CD4-positive, alpha-beta T cell (primary cell): ENCODE measurements around the gene CDH13. TPM values are rescaled to one million over a fixed set of nuclear protein-coding genes. Genes with fewer than 3 reads are reported as not detected.

ENCODE experiments used
- ATAC-seq: fragments of 200-7000 bp; cut with Tn5 transposase; one replicate; pipeline ENCODE4 v1.10.0; 2022; ENCODE audit warnings: mild to moderate bottlenecking; ENCODE audit not compliant: poor library complexity
- CTCF ChIA-PET: fragments of 350-600 bp; sonication (Branson Sonifier 250); formaldehyde crosslinking; loops from one replicate; lab custom pipeline; 2021; ENCODE audit warnings: antibody characterized with exemption, inconsistent platforms; lab: Charles Lee
- POLR2A ChIA-PET: fragments of 350-600 bp; sonication (Branson Sonifier 250); formaldehyde crosslinking; loops from one replicate; lab custom pipeline; 2021; ENCODE audit warnings: antibody characterized with exemption, inconsistent platforms; lab: Charles Lee
- DNase-seq, 14 experiments: peaks; one replicate each; pipeline ENCODE4 v3.0.0-alpha.2; 2013 to 2020; ENCODE audit warnings: mixed read lengths in 2 of 14
- H3K27ac ChIP-seq, 2 donors: one replicate each; pipeline versions ENCODE4 v1.5.1 to v1.7.0; 2013; ENCODE audit warnings: low read length in 2 of 2, low read depth in 1 of 2, mild to moderate bottlenecking in 1 of 2
- H3K27me3 ChIP-seq, 2 experiments: 1 replicate in 1 of 2; 2 replicates in 1 of 2; pipeline versions ENCODE4 v1.6.1 to v1.7.0; 2013; ENCODE audit warnings: low read length in 2 of 2, control low read depth in 1 of 2, mild to moderate bottlenecking in 1 of 2, moderate library complexity in 1 of 2; ENCODE audit not compliant: insufficient read depth in 2 of 2, control insufficient read depth in 1 of 2
- H3K36me3 ChIP-seq: one replicate; pipeline ENCODE4 v1.6.1; 2013; ENCODE audit warnings: low read length, control low read depth; ENCODE audit not compliant: insufficient read depth
- H3K4me1 ChIP-seq: one replicate; pipeline ENCODE4 v1.6.1; 2013; ENCODE audit warnings: low read length, control low read depth; ENCODE audit not compliant: insufficient read depth
- H3K4me3 ChIP-seq: one replicate; pipeline ENCODE4 v1.5.1; 2013; ENCODE audit warnings: mild to moderate bottlenecking, low read length, moderate library complexity
- H3K9me3 ChIP-seq, 2 experiments: 1 replicate in 1 of 2; 2 replicates in 1 of 2; pipeline versions ENCODE4 v1.6.1 to v1.7.0; 2013; ENCODE audit warnings: low read length in 2 of 2, mild to moderate bottlenecking in 2 of 2, control low read depth in 1 of 2, moderate library complexity in 1 of 2; ENCODE audit not compliant: control insufficient read depth in 1 of 2, insufficient read depth in 1 of 2
- H3K27ac Mint-ChIP-seq: one replicate; pipeline ENCODE4 v1.8.0; 2020; ENCODE audit warnings: mixed read lengths
- H3K27me3 Mint-ChIP-seq: one replicate; pipeline ENCODE4 v1.8.0; 2021; ENCODE audit warnings: mixed read lengths
- H3K36me3 Mint-ChIP-seq: one replicate; pipeline ENCODE4 v1.8.0; 2021; ENCODE audit warnings: low read depth, mixed read lengths
- H3K4me1 Mint-ChIP-seq: one replicate; pipeline ENCODE4 v1.8.0; 2021; ENCODE audit warnings: low read depth, mixed read lengths
- H3K4me3 Mint-ChIP-seq: one replicate; pipeline ENCODE4 v1.8.0; 2020; ENCODE audit warnings: mild to moderate bottlenecking, mixed read lengths
- H3K9me3 Mint-ChIP-seq: one replicate; pipeline ENCODE4 v1.8.0; 2020; ENCODE audit warnings: mixed read lengths
- intact Hi-C, 2 experiments: fragments of 100-400 bp; cut with DNase I in 1 of 2; cut with micrococcal nuclease in 1 of 2; formaldehyde crosslinking; loops; one replicate each; pipeline versions ENCODE4 v1.15.1 to v1.9.0; 2023 to 2025; cut with DNase I, micrococcal nuclease
- total RNA-seq, 174 experiments: library from RNA in 2 of 174; stranded (reverse) in 2 of 174; gene quantifications; one replicate each; pipeline ENCODE4 v1.2.3 and lab custom pipeline; 2021 to 2026
- TF ChIP-seq, protein P1 (sequence below): fragments of 200-600 bp; IDR thresholded peaks from one replicate; pipeline ENCODE4 v1.8.0; 2022; ENCODE audit warnings: antibody characterized with exemption, mild to moderate bottlenecking

Gene CDH13
- total RNA-seq, 2 experiments from 2014 or later, result not detected

DNA sequence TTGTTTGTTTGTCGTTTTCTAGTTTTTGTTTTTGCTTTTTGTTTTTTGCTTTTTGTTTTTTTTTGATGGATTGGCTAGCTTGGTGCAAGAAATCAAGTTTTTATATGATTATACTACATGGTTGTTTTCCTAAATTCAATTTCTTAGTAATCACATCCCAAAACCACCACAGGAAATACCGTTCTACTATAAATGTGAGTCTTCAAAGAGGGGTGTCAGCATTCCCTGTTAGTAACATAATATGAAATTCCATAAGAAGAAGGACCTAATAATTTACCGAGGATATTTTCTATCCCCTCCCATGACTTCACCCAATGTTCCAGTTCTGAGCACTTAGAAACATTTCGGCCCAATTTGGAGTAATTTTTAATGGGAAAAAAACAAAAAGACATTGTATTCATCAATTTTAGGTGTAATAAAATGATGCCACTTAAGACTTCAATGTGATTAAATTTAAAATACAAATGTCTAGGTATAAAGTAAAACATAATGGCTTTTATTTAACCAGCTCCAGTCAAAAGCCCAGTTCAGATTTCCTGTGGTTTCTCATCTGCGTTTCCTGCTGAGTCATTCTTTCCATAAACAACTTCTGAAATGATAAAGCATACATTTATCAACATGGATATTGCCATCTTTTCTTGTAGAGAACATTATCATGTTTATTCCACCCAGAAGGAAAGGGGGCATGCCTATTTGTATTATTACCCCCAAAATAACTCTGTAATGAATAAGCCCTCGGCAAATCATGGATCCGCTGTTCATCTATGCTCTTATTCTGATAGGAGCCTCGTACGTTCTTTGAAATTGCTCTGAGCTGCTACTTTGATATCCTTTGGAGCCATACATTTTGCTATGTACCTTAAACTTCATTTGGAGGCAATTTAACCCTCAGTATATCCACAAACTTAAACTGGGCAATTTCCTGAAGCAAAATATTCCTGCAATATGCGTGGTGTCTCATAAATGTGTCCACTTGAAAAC lies 1209.1 kb downstream of the CDH13 start:
- Histone ChIP-seq H3K4me3 (no peak overlapping the region), H3K36me3 (no peaks in the 10 kb centered on the region), H3K27me3 (peaks cover 2 to 6% of the 10 kb centered on the region in 2 experiments), H3K4me1 (no peaks in the 10 kb centered on the region), H3K9me3 (no peaks in the 10 kb centered on the region), H3K27ac (no peak overlapping the region)
- H3K4me3 Mint-ChIP-seq, result no peak overlapping the region
- peak in 2 of 14 experiments; percentile 15 to 40 for DNase-seq
- H3K9me3 Mint-ChIP-seq, result no peaks in the 10 kb centered on the region
- TF ChIP-seq, protein P1, sequence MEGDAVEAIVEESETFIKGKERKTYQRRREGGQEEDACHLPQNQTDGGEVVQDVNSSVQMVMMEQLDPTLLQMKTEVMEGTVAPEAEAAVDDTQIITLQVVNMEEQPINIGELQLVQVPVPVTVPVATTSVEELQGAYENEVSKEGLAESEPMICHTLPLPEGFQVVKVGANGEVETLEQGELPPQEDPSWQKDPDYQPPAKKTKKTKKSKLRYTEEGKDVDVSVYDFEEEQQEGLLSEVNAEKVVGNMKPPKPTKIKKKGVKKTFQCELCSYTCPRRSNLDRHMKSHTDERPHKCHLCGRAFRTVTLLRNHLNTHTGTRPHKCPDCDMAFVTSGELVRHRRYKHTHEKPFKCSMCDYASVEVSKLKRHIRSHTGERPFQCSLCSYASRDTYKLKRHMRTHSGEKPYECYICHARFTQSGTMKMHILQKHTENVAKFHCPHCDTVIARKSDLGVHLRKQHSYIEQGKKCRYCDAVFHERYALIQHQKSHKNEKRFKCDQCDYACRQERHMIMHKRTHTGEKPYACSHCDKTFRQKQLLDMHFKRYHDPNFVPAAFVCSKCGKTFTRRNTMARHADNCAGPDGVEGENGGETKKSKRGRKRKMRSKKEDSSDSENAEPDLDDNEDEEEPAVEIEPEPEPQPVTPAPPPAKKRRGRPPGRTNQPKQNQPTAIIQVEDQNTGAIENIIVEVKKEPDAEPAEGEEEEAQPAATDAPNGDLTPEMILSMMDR, result no peak
- ChIA-PET CTCF (interaction anchor here (0.8 to 2.0 kb wide), 2 partner anchors 9 kb away, joined by 3 to 4 read pairs; no protein-coding TSS in a partner anchor), POLR2A (no interaction called here)
- peaks cover 21% of the 10 kb centered on the region for H3K4me1 Mint-ChIP-seq
- H3K27me3 Mint-ChIP-seq, result peaks cover 8% of the 10 kb centered on the region
- no peak for ATAC-seq
- no peaks in the 10 kb centered on the region for H3K36me3 Mint-ChIP-seq
- no peak overlapping the region for H3K27ac Mint-ChIP-seq
- intact Hi-C loops, result no loop called here

DNA sequence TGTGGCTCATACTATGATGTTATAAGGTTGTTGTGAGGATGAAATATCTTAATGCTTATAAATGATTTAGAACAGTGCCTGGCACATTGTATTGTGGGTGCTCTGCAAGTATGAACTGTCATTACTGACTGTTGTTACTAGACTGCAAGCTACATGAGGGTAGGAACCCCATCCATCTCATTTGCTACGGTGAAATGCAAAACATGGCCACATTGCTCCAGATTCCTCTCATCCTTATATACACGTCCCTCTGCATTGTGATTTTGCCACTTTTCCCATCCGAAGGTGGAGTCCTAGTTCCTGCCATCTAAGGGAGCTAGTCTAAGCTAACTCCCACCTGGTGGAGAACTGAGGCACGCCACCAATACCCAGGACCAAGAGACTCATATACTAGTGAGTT lies 1210.8 kb downstream of the CDH13 start:
- Mint-ChIP-seq H3K9me3 (no peaks in the 10 kb centered on the region), H3K27ac (no peak overlapping the region), H3K4me1 (peaks cover 21% of the 10 kb centered on the region), H3K36me3 (no peaks in the 10 kb centered on the region), H3K27me3 (peaks cover 8% of the 10 kb centered on the region), H3K4me3 (no peak overlapping the region)
- DNase-seq (no peak), ATAC-seq (no peak)
- H3K9me3 ChIP-seq, result no peaks in the 10 kb centered on the region
- POLR2A ChIA-PET, result no interaction called here
- TF ChIP-seq, protein P1, result no peak
- H3K4me3 ChIP-seq, result no peak overlapping the region
- H3K27ac ChIP-seq, result no peak overlapping the region
- intact Hi-C loops, result no loop called here
- peaks cover 2 to 6% of the 10 kb centered on the region in 2 experiments for H3K27me3 ChIP-seq
- no peaks in the 10 kb centered on the region for H3K36me3 ChIP-seq
- H3K4me1 ChIP-seq, result no peaks in the 10 kb centered on the region
- CTCF ChIA-PET, result interaction anchor here (2.0 kb wide), 1 partner anchor 11 kb away, joined by 4 read pairs; no protein-coding TSS in a partner anchor

DNA sequence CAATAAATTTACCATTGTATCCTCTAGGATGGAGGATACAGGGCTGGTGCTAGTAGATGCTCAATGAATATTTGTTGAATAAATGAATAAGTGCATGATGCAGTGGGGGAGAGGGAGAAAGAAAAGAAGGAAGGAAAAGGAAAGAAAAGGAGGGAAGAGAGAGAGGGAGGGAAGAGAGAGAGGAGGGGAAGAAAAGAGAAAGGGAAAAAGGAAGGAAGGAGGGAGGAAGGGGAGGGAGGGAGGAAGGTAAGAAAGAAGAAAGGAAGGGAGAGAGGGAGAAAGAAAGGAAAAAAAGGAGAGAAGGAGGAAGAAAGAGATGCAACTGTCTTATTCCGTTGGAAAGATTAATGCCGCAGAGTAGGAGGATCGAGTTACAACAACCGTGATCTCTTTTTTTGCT lies 1211.4 kb downstream of the CDH13 start:
- H3K9me3 Mint-ChIP-seq, result no peaks in the 10 kb centered on the region
- DNase-seq (no peak), ATAC-seq (no peak)
- peaks cover 21% of the 10 kb centered on the region for H3K4me1 Mint-ChIP-seq
- no peaks in the 10 kb centered on the region for H3K9me3 ChIP-seq
- no peaks in the 10 kb centered on the region for H3K4me1 ChIP-seq
- H3K36me3 ChIP-seq, result no peaks in the 10 kb centered on the region
- H3K27me3 ChIP-seq, result peaks cover 2 to 6% of the 10 kb centered on the region in 2 experiments
- no peak overlapping the region for H3K27ac ChIP-seq
- H3K36me3 Mint-ChIP-seq, result no peaks in the 10 kb centered on the region
- peaks cover 8% of the 10 kb centered on the region for H3K27me3 Mint-ChIP-seq
- no peak overlapping the region for H3K4me3 Mint-ChIP-seq
- H3K4me3 ChIP-seq, result no peak overlapping the region
- H3K27ac Mint-ChIP-seq, result no peak overlapping the region
- ChIA-PET CTCF (interaction anchor here (2.0 kb wide), 1 partner anchor 12 kb away, joined by 4 read pairs; no protein-coding TSS in a partner anchor), POLR2A (no interaction called here)
- TF ChIP-seq, protein P1, result no peak
- intact Hi-C loops, result no loop called here
